Keratinocyte (primary cell): ENCODE results near the gene OSR1. TPM values are rescaled to one million over a fixed set of nuclear protein-coding genes. Genes with fewer than 3 reads are reported as not detected.

ENCODE experiments used
- DNase-seq: peaks from one replicate; pipeline ENCODE4 v3.0.0-alpha.2; 2011; ENCODE audit warnings: low read depth, missing footprints, low spot score
- FAIRE-seq: peaks from 2 replicates; lab custom pipeline; 2011; peaks lifted over from hg19 to GRCh38; lab: Jason Lieb, UNC
- H2AFZ ChIP-seq: 2 replicates; pipeline ENCODE4 v1.6.0; 2012; ENCODE audit warnings: low read length, control low read depth, inconsistent platforms; ENCODE audit not compliant: control insufficient read depth
- H3K27ac ChIP-seq: 2 replicates; pipeline ENCODE4 v1.5.1; 2011; ENCODE audit warnings: low read length; ENCODE audit not compliant: control insufficient read depth, insufficient read depth
- H3K27me3 ChIP-seq: 3 replicates; pipeline ENCODE4 v1.6.0; 2011; ENCODE audit warnings: low read length; ENCODE audit not compliant: control insufficient read depth, insufficient read depth; ENCODE audit errors: extremely low read depth
- H3K36me3 ChIP-seq, 2 experiments: 2 replicates in 1 of 2; 3 replicates in 1 of 2; pipeline ENCODE4 v1.5.1; 2011; ENCODE audit warnings: low read length in 2 of 2, mild to moderate bottlenecking in 1 of 2; ENCODE audit not compliant: control insufficient read depth in 2 of 2, insufficient read depth in 2 of 2; ENCODE audit errors: extremely low read depth in 1 of 2
- H3K4me1 ChIP-seq: 3 replicates; pipeline ENCODE4 v1.5.1; 2011; ENCODE audit warnings: low read length; ENCODE audit not compliant: control insufficient read depth, insufficient read depth; ENCODE audit errors: extremely low read depth
- H3K4me2 ChIP-seq: 3 replicates; pipeline ENCODE4 v1.6.0; 2011; ENCODE audit warnings: low read depth, low read length; ENCODE audit not compliant: control insufficient read depth, insufficient read depth; ENCODE audit errors: extremely low read depth
- H3K4me3 ChIP-seq, 3 experiments: fragments of 200-600 bp in 1 of 3; sonication (generic) in 1 of 3; 2 replicates in 2 of 3; 3 replicates in 1 of 3; pipeline ENCODE4 v1.5.1; 2011 to 2016; ENCODE audit warnings: low read length in 3 of 3, mild to moderate bottlenecking in 3 of 3, control low read depth in 2 of 3, inconsistent platforms in 1 of 3, low read depth in 1 of 3, mixed read lengths in 1 of 3, mixed run types in 1 of 3, moderate library complexity in 1 of 3; ENCODE audit not compliant: control insufficient read depth in 2 of 3, insufficient read depth in 2 of 3; ENCODE audit errors: extremely low read depth in 1 of 3
- H3K79me2 ChIP-seq: 2 replicates; pipeline ENCODE4 v1.6.0; 2012; ENCODE audit warnings: low read length; ENCODE audit not compliant: control insufficient read depth, insufficient read depth
- H3K9ac ChIP-seq: 3 replicates; pipeline ENCODE4 v1.6.0; 2011; ENCODE audit warnings: low read length; ENCODE audit not compliant: control insufficient read depth, insufficient read depth; ENCODE audit errors: extremely low read depth
- H3K9me1 ChIP-seq: 3 replicates; pipeline ENCODE4 v1.6.0; 2011; ENCODE audit warnings: low read length; ENCODE audit not compliant: control insufficient read depth, insufficient read depth; ENCODE audit errors: extremely low read depth
- H3K9me3 ChIP-seq: 2 replicates; pipeline ENCODE4 v1.5.1; 2012; ENCODE audit warnings: low read depth, low read length; ENCODE audit not compliant: control insufficient read depth
- H4K20me1 ChIP-seq: 3 replicates; pipeline ENCODE4 v1.6.0; 2011; ENCODE audit warnings: low read length; ENCODE audit not compliant: control insufficient read depth, insufficient read depth; ENCODE audit errors: extremely low read depth
- EZH2 ChIP-seq: IDR thresholded peaks from one replicate; pipeline ENCODE4 v1.6.1; 2012; ENCODE audit warnings: inconsistent platforms, mild to moderate bottlenecking, low read length, moderate library complexity
- dilution Hi-C: fragments of 300-500 bp; cut with MboI; formaldehyde crosslinking; loops from one replicate; pipeline ENCODE4 v1.7.0; 2020; ENCODE audit warnings: low sequenced_read_pairs; ENCODE audit not compliant: extremely low pct_ligation_motif_present
- polyA plus RNA-seq, 5 experiments: library from polyadenylated mRNA; depleted of rRNA in 3 of 5; stranded (reverse) in 3 of 5; stranded (forward) in 1 of 5; unstranded in 1 of 5; fragments of >200 nt; gene quantifications; 1 replicate in 1 of 5; 2 replicates in 3 of 5; 3 replicates in 1 of 5; pipeline versions ENCODE4 v1.2.1 to v1.2.3, GENCODE V29; 2011 to 2012; ENCODE audit warnings: missing spikeins in 2 of 5, low read depth in 1 of 5, low replicate concordance in 1 of 5
- TF ChIP-seq, protein P1 (sequence below), 3 experiments: IDR thresholded peaks in 1 of 3; conservative IDR thresholded peaks in 1 of 3; optimal IDR thresholded peaks in 1 of 3; 2 replicates in 2 of 3; 3 replicates in 1 of 3; pipeline versions ENCODE3 to v1.5.1; 2011; ENCODE audit warnings: low read length in 3 of 3, mild to moderate bottlenecking in 3 of 3, moderate library complexity in 2 of 3, control low read depth in 1 of 3, inconsistent platforms in 1 of 3; ENCODE audit not compliant: insufficient read depth in 2 of 3; ENCODE audit errors: extremely low read depth in 1 of 3

The OSR1 gene
- polyA plus RNA-seq, 1 donor (not counting 4 experiments of a cell fraction or from before 2014, with no cell fraction given) = 0.09 TPM

DNA sequence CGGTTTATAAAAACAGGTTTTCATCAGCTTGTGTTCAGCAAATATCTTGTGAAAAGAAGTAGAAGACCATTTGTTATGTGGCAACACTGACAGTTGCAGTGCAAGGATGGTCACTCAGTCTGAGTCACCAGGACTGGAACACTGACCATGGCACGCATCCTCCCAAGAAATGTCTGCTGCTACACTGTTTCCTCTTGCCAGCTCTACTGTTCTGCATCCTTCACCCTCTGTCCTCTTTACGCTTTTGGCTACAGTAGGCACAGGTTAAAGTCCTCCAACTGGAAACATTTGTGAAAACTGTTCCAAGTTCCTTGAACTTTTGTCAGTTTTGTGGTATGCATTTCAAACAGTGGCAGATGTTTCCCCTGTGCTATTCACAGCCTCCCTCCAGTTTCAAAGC lies 39.4 kb downstream of the OSR1 start:
- no peaks in the 10 kb centered on the region for H3K79me2 ChIP-seq
- H3K4me1 ChIP-seq = no peaks in the 10 kb centered on the region
- dilution Hi-C loops = no loop called here
- H2AFZ ChIP-seq = no peak overlapping the region
- TF ChIP-seq EZH2 = no peak
- TF ChIP-seq, protein P1, sequence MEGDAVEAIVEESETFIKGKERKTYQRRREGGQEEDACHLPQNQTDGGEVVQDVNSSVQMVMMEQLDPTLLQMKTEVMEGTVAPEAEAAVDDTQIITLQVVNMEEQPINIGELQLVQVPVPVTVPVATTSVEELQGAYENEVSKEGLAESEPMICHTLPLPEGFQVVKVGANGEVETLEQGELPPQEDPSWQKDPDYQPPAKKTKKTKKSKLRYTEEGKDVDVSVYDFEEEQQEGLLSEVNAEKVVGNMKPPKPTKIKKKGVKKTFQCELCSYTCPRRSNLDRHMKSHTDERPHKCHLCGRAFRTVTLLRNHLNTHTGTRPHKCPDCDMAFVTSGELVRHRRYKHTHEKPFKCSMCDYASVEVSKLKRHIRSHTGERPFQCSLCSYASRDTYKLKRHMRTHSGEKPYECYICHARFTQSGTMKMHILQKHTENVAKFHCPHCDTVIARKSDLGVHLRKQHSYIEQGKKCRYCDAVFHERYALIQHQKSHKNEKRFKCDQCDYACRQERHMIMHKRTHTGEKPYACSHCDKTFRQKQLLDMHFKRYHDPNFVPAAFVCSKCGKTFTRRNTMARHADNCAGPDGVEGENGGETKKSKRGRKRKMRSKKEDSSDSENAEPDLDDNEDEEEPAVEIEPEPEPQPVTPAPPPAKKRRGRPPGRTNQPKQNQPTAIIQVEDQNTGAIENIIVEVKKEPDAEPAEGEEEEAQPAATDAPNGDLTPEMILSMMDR (optimal IDR thresholded peaks at IDR 0.05 in 1 of 3, IDR thresholded peaks at IDR 0.05 in 1 of 3, conservative IDR thresholded peaks at IDR 0.05 in 1 of 3; ENCODE audit: extremely low read depth in 1 of 3, insufficient read depth in 2 of 3, low read length in 3 of 3) = no peak
- H3K4me2 ChIP-seq = no peak overlapping the region
- H3K27ac ChIP-seq = no peak overlapping the region
- no peaks in the 10 kb centered on the region for H3K9me3 ChIP-seq
- no peak overlapping the region for H3K4me3 ChIP-seq
- no peak overlapping the region for H3K9ac ChIP-seq
- no peaks in the 10 kb centered on the region for H4K20me1 ChIP-seq
- no peaks in the 10 kb centered on the region for H3K9me1 ChIP-seq
- DNase-seq = no peak
- H3K27me3 ChIP-seq = no peaks in the 10 kb centered on the region
- no peaks in the 10 kb centered on the region for H3K36me3 ChIP-seq
- peak; percentile 36 for FAIRE-seq

DNA sequence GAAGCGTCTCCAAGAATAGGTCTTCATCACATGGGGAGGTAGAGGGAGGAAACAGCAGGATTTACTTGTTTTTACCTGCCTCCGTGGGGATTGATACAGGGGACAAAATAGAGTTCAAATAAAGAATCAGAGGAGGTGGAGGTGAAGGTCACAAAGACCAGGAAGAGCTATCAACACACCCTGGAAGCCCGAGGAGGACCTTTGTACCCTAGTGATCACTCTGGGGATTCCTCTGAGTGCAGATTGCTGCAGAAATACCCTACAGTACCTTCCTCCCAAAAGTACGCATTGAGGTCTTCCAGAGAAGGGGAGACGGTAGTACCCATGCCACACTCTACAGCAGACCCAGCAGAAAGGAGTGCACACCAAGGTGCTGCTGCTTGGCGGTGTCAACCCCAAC lies 44.9 kb downstream of the OSR1 start:
- Histone ChIP-seq H3K4me3 (no peak overlapping the region), H3K9me3 (no peaks in the 10 kb centered on the region), H3K4me2 (no peak overlapping the region), H3K27ac (no peak overlapping the region), H3K9me1 (no peaks in the 10 kb centered on the region), H2AFZ (no peak overlapping the region), H4K20me1 (no peaks in the 10 kb centered on the region), H3K9ac (no peak overlapping the region), H3K79me2 (no peaks in the 10 kb centered on the region), H3K36me3 (no peaks in the 10 kb centered on the region), H3K27me3 (no peaks in the 10 kb centered on the region), H3K4me1 (no peaks in the 10 kb centered on the region)
- FAIRE-seq = no peak
- TF ChIP-seq, protein P1 (optimal IDR thresholded peaks at IDR 0.05 in 1 of 3, IDR thresholded peaks at IDR 0.05 in 1 of 3, conservative IDR thresholded peaks at IDR 0.05 in 1 of 3; ENCODE audit: extremely low read depth in 1 of 3, insufficient read depth in 2 of 3, low read length in 3 of 3) = no peak
- TF ChIP-seq EZH2 = no peak
- dilution Hi-C loops = no loop called here
- no peak for DNase-seq
